ENCODE data around the gene FGFRL1.

FGFRL1 gene

DNA sequence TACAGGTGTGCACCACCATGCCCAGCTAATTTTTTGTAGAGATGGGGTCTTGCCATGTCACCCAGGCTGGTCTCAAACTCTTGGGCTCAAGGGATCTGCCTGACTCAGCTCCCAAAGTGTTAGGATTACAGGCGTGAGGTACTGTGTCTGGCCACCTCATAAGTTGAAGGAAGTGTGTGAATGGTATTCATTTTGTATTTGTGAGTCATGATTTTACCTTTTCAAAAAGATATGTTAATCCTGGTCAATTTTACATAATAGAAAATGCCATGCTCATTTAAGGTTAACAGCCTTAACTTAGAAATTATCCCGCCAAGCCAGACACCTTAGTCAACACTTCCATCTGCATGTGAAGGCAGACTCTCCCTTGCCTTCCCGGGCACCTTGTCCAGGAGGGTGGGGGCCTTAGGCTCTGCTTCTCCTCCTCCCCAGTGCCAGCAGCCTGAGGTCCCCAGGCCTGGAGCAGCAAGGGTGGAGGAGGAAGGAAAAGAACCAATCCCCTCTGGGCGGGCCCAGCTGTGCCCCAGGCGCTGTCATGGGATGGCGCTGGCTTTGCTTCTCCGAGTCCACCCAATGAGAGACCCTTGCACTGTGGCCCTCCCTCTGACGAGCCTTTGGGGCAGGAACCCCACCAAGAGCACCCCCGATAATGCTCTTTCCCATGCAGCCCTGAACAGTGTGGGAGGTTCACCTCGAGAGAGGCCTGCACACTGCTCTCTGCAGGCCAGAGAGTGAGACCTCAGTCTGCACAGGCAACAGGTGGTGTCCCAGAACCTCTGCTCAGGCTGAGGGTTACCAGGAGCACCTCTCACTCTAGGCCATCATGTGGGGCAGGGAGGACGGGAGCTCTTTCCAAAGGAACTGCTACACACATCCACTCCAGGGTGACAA lies 64.6 kb downstream of the FGFRL1 start:
- no peak for TF ChIP-seq CTCF (conservative IDR thresholded peaks at IDR 0.05; ENCODE audit: control insufficient read depth, insufficient read depth, low read depth, low read length)
- no peak overlapping the region for H3K4me3 ChIP-seq (ENCODE audit: control insufficient read depth, low read depth, low read length)
- DNase-seq (ENCODE audit: low read depth) = no peak
